ENCODE data around the gene DPYSL3.

The DPYSL3 gene

GRCh38 chr5:147472664-147473475 is 37.0 kb downstream of the DPYSL3 start:
- DNase-seq (ENCODE audit: low spot score): no peak

- no peak for DNase-seq (ENCODE audit: low spot score)
Observed at GRCh38 chr5:147467973-147468508, 41.8 kb downstream of the DPYSL3 start.

GRCh38 chr5:147466360-147466980 is 43.4 kb downstream of the DPYSL3 start:
- DNase-seq (ENCODE audit: low spot score): no peak

GRCh38 chr5:147465747-147466146 is 44.1 kb downstream of the DPYSL3 start:
- DNase-seq (ENCODE audit: low spot score): no peak

- no peak for DNase-seq (ENCODE audit: low spot score)
Observed at GRCh38 chr5:147464211-147464610, 45.7 kb downstream of the DPYSL3 start.

GRCh38 chr5:147461915-147462314 is 48.0 kb downstream of the DPYSL3 start:
- DNase-seq (ENCODE audit: low spot score): no peak

- DNase-seq (ENCODE audit: low spot score): no peak
Observed at GRCh38 chr5:147460380-147460779, 49.5 kb downstream of the DPYSL3 start.

- DNase-seq (ENCODE audit: low spot score): no peak
Observed at GRCh38 chr5:147458581-147458980, 51.3 kb downstream of the DPYSL3 start.

GRCh38 chr5:147455822-147456450 is 53.9 kb downstream of the DPYSL3 start:
- no peak for DNase-seq (ENCODE audit: low spot score)

GRCh38 chr5:147454996-147455677 is 54.7 kb downstream of the DPYSL3 start:
- no peak for DNase-seq (ENCODE audit: low spot score)

GRCh38 chr5:147453875-147454814 is 55.7 kb downstream of the DPYSL3 start:
- DNase-seq (ENCODE audit: low spot score): peak; percentile 72

GRCh38 chr5:147452165-147452811 is 57.6 kb downstream of the DPYSL3 start:
- DNase-seq (ENCODE audit: low spot score): no peak

GRCh38 chr5:147451193-147451592 is 58.7 kb downstream of the DPYSL3 start:
- no peak for DNase-seq (ENCODE audit: low spot score)

- DNase-seq (ENCODE audit: low spot score): no peak
Observed at GRCh38 chr5:147450606-147451005, 59.3 kb downstream of the DPYSL3 start.

- no peak for DNase-seq (ENCODE audit: low spot score)
Observed at GRCh38 chr5:147448766-147449165, 61.1 kb downstream of the DPYSL3 start.

GRCh38 chr5:147446523-147446922 is 63.3 kb downstream of the DPYSL3 start:
- no peak for DNase-seq (ENCODE audit: low spot score)

GRCh38 chr5:147445917-147446316 is 64.0 kb downstream of the DPYSL3 start:
- DNase-seq (ENCODE audit: low spot score): no peak

- DNase-seq (ENCODE audit: low spot score): no peak
Observed at GRCh38 chr5:147445090-147445489, 64.8 kb downstream of the DPYSL3 start.

- no peak for DNase-seq (ENCODE audit: low spot score)
Observed at GRCh38 chr5:147442224-147442623, 67.6 kb downstream of the DPYSL3 start.

GRCh38 chr5:147441191-147441695 is 68.6 kb downstream of the DPYSL3 start:
- no peak for DNase-seq (ENCODE audit: low spot score)
